ENCODE measurements around the gene DOCK3.

- TF ChIP-seq CTCF (conservative IDR thresholded peaks at IDR 0.05 in 1 of 2, IDR thresholded peaks at IDR 0.05 in 1 of 2; ENCODE audit: extremely low read depth in 1 of 2, insufficient read depth in 1 of 2, low read depth in 1 of 2, low read length in 2 of 2), result no peak
- no peak for TF ChIP-seq EZH2 (IDR thresholded peaks at IDR 0.05; ENCODE audit: borderline replicate concordance, low read length)
Observed at GRCh38 chr3:50696276-50696675, 21.5 kb downstream of the DOCK3 start.

Measured in mammary epithelial cell (primary cell).